NCI-H446 (cell line): ENCODE measurements around the gene PSEN2.

Experiments used
- DNase-seq, 2 experiments: peaks; one replicate each; lab custom pipeline; 2025; lab: John Stamatoyannopoulos, UW

Gene PSEN2

GRCh38 chr1:226886122-226886901 lies 15.9 kb downstream of the PSEN2 start:
- no peak for DNase-seq

GRCh38 chr1:226887006-226887405 lies 16.6 kb downstream of the PSEN2 start:
- no peak for DNase-seq

GRCh38 chr1:226888021-226888420 lies 17.6 kb downstream of the PSEN2 start:
- DNase-seq = no peak

GRCh38 chr1:226888816-226889215 lies 18.4 kb downstream of the PSEN2 start:
- DNase-seq = no peak

- DNase-seq = no peak
Measured at GRCh38 chr1:226889616-226890330, 19.4 kb downstream of the PSEN2 start.

- DNase-seq = no peak
Measured at GRCh38 chr1:226890331-226891108, 20.1 kb downstream of the PSEN2 start.

GRCh38 chr1:226891346-226891745 lies 20.9 kb downstream of the PSEN2 start:
- DNase-seq = no peak

- DNase-seq = no peak
Measured at GRCh38 chr1:226891846-226892523, 21.6 kb downstream of the PSEN2 start.

GRCh38 chr1:226892524-226892875 lies 22.1 kb downstream of the PSEN2 start:
- no peak for DNase-seq

- DNase-seq = no peak
Measured at GRCh38 chr1:226893936-226894335, 23.5 kb downstream of the PSEN2 start.

- DNase-seq = no peak
Measured at GRCh38 chr1:226894826-226895225, 24.4 kb downstream of the PSEN2 start.

- no peak for DNase-seq
Measured at GRCh38 chr1:226895644-226896043, 25.2 kb downstream of the PSEN2 start.

GRCh38 chr1:226898246-226898645 lies 27.8 kb downstream of the PSEN2 start:
- DNase-seq = no peak

- no peak for DNase-seq
Measured at GRCh38 chr1:226901421-226901820, 31.0 kb downstream of the PSEN2 start.

GRCh38 chr1:226902601-226903000 lies 32.2 kb downstream of the PSEN2 start:
- DNase-seq = no peak

GRCh38 chr1:226903819-226904716 lies 33.7 kb downstream of the PSEN2 start:
- peak in 1 of 2 experiments; percentile 9 for DNase-seq

- no peak for DNase-seq
Measured at GRCh38 chr1:226904772-226905171, 34.4 kb downstream of the PSEN2 start.

GRCh38 chr1:226908419-226908818 lies 38.0 kb downstream of the PSEN2 start:
- no peak for DNase-seq

GRCh38 chr1:226908913-226909312 lies 38.5 kb downstream of the PSEN2 start:
- no peak for DNase-seq

- no peak for DNase-seq
Measured at GRCh38 chr1:226912587-226913176, 42.3 kb downstream of the PSEN2 start.

GRCh38 chr1:226915672-226915995 lies 45.2 kb downstream of the PSEN2 start:
- DNase-seq = no peak
